Stimulated activated CD4-positive, alpha-beta T cell treated with anti-CD3 and anti-CD28 coated beads, Interleukin-12 subunit alpha, Interleukin-12 subunit beta, amount 100 ng/mL, for 4 hours (primary cell): ENCODE data around the gene TAS2R40.
A peak's percentile ranks its signal among the peaks of the same experiment; 100 is the strongest.
"Not testable (repeated sequence)": the region's sequence is repeated elsewhere in the genome, so short reads cannot be mapped to it uniquely, and the experiment has no call there.

Source experiments
- DNase-seq: peaks from one replicate; pipeline ENCODE4 v3.0.0-alpha.2; 2020

TAS2R40 gene

GRCh38 chr7:143221737-143222136, at the start of gene TAS2R40:
TAS2R40 (plus strand) TSS chr7:143222037; CDS start chr7:143222079, 42 bp downstream.
- no peak for DNase-seq

GRCh38 chr7:143172354-143172753, 49.5 kb upstream of the TAS2R40 start:
- DNase-seq = no peak

GRCh38 chr7:143176128-143176527, 45.7 kb upstream of the TAS2R40 start:
- DNase-seq = no peak

- DNase-seq = no peak
Measured at GRCh38 chr7:143177374-143178119, 44.3 kb upstream of the TAS2R40 start.

GRCh38 chr7:143180771-143181170, 41.1 kb upstream of the TAS2R40 start:
- DNase-seq = not testable (repeated sequence)

GRCh38 chr7:143181349-143181748, 40.5 kb upstream of the TAS2R40 start:
- DNase-seq = no peak

- DNase-seq = no peak
Measured at GRCh38 chr7:143183024-143183423, 38.8 kb upstream of the TAS2R40 start, which contains the start of gene TAS2R39. TAS2R39 (plus strand) TSS chr7:143183419; CDS start chr7:143183419, 0 bp downstream.

- DNase-seq = no peak
Measured at GRCh38 chr7:143185551-143185950, 36.3 kb upstream of the TAS2R40 start.

GRCh38 chr7:143188994-143189393, 32.8 kb upstream of the TAS2R40 start:
- no peak for DNase-seq

- no peak for DNase-seq
Measured at GRCh38 chr7:143193880-143194279, 28.0 kb upstream of the TAS2R40 start.

GRCh38 chr7:143199040-143199439, 22.8 kb upstream of the TAS2R40 start:
- DNase-seq = no peak

GRCh38 chr7:143202161-143202560, 19.7 kb upstream of the TAS2R40 start:
- DNase-seq = no peak

- no peak for DNase-seq
Measured at GRCh38 chr7:143203386-143203785, 18.5 kb upstream of the TAS2R40 start.

GRCh38 chr7:143205560-143206293, 16.1 kb upstream of the TAS2R40 start:
- DNase-seq = no peak

GRCh38 chr7:143210541-143210940, 11.3 kb upstream of the TAS2R40 start:
- no peak for DNase-seq

- not testable (repeated sequence) for DNase-seq
Measured at GRCh38 chr7:143213478-143213877, 8.4 kb upstream of the TAS2R40 start.

- peak; percentile 36 for DNase-seq
Measured at GRCh38 chr7:143214789-143215679, 6.8 kb upstream of the TAS2R40 start.

GRCh38 chr7:143216151-143216550, 5.7 kb upstream of the TAS2R40 start:
- DNase-seq = no peak

GRCh38 chr7:143216686-143217085, 5.2 kb upstream of the TAS2R40 start:
- no peak for DNase-seq

GRCh38 chr7:143217806-143218205, 4.0 kb upstream of the TAS2R40 start:
- no peak for DNase-seq

- DNase-seq = no peak
Measured at GRCh38 chr7:143221286-143221685, 551 bp upstream of the TAS2R40 start.

GRCh38 chr7:143222782-143223181, 945 bp downstream of the TAS2R40 start:
- DNase-seq = no peak

- DNase-seq = no peak
Measured at GRCh38 chr7:143223784-143224183, 1.9 kb downstream of the TAS2R40 start.
